ENCODE data around the gene KIAA0408. TPM values are rescaled to one million over a fixed set of nuclear protein-coding genes. Genes with fewer than 3 reads are reported as not detected.

KIAA0408 gene
- total RNA-seq, 1 experiment from 2014 or later: 0.25 TPM

- H3K9ac ChIP-seq (ENCODE audit: low read length): no peak overlapping the region
- BruUV-seq (replicated peaks): no TSS peak
- intact Hi-C loops (cut with micrococcal nuclease): no loop called here
- no peaks in the 10 kb centered on the region for H3K9me3 ChIP-seq (ENCODE audit: control insufficient read depth in 1 of 2, insufficient read depth in 1 of 2, low read depth in 1 of 2, low read length in 2 of 2)
- H3K27ac ChIP-seq (ENCODE audit: low read depth, low read length): no peak overlapping the region
- H3K27me3 ChIP-seq (ENCODE audit: insufficient read depth, low read length): no peaks in the 10 kb centered on the region
- H2AFZ ChIP-seq (ENCODE audit: low read depth, low read length, poor library complexity, severe bottlenecking): no peak overlapping the region
- no peak overlapping the region for H3K4me3 ChIP-seq (replicated peaks in 1 of 2; ENCODE audit: low read depth in 1 of 2, low read length in 2 of 2)
- H4K20me1 ChIP-seq (ENCODE audit: insufficient read depth): no peaks in the 10 kb centered on the region
- H3K79me2 ChIP-seq (ENCODE audit: insufficient read depth, low read length): no peaks in the 10 kb centered on the region
- RAD21 ChIA-PET (ENCODE audit: low non-redundant PET in 1 of 2, low total read pairs in 2 of 2, uncharacterized antibody in 2 of 2, unreplicated experiment in 2 of 2): no interaction called here
- CTCF ChIA-PET: no interaction called here
- TF ChIP-seq, protein P1, sequence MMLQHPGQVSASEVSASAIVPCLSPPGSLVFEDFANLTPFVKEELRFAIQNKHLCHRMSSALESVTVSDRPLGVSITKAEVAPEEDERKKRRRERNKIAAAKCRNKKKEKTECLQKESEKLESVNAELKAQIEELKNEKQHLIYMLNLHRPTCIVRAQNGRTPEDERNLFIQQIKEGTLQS (IDR thresholded peaks at IDR 0.05): no peak
- no peak for TF ChIP-seq RAD21 (IDR thresholded peaks at IDR 0.05; ENCODE audit: low read depth)
- TF ChIP-seq CEBPB (IDR thresholded peaks at IDR 0.05; ENCODE audit: low read depth): no peak
- TF ChIP-seq EGR1 (IDR thresholded peaks at IDR 0.05; ENCODE audit: low read depth): no peak
- no peak for TF ChIP-seq MAX (IDR thresholded peaks at IDR 0.05)
- TF ChIP-seq SIN3A (IDR thresholded peaks at IDR 0.05; ENCODE audit: low read depth): no peak
- TF ChIP-seq POLR2A (IDR thresholded peaks at IDR 0.05; ENCODE audit: borderline replicate concordance, extremely low read depth, insufficient read depth, insufficient read length): no peak
- TF ChIP-seq, protein P2, sequence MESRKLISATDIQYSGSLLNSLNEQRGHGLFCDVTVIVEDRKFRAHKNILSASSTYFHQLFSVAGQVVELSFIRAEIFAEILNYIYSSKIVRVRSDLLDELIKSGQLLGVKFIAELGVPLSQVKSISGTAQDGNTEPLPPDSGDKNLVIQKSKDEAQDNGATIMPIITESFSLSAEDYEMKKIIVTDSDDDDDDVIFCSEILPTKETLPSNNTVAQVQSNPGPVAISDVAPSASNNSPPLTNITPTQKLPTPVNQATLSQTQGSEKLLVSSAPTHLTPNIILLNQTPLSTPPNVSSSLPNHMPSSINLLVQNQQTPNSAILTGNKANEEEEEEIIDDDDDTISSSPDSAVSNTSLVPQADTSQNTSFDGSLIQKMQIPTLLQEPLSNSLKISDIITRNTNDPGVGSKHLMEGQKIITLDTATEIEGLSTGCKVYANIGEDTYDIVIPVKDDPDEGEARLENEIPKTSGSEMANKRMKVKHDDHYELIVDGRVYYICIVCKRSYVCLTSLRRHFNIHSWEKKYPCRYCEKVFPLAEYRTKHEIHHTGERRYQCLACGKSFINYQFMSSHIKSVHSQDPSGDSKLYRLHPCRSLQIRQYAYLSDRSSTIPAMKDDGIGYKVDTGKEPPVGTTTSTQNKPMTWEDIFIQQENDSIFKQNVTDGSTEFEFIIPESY (IDR thresholded peaks at IDR 0.05; ENCODE audit: extremely low read depth, insufficient replicate concordance, low read length): no peak
- no peak for TF ChIP-seq ZNF274 (IDR thresholded peaks at IDR 0.05; ENCODE audit: low read depth, low read length)
- TF ChIP-seq JUND (IDR thresholded peaks at IDR 0.05): no peak
- no peak for TF ChIP-seq CBX3 (IDR thresholded peaks at IDR 0.05; ENCODE audit: low read depth)
- TF ChIP-seq POLR2AphosphoS5 (IDR thresholded peaks at IDR 0.05; ENCODE audit: low read depth, low read length): no peak
- no peak for TF ChIP-seq SP1 (IDR thresholded peaks at IDR 0.05; ENCODE audit: low read depth)
- H3K36me3 ChIP-seq (ENCODE audit: control insufficient read depth in 1 of 2, insufficient read depth in 2 of 2, low read length in 2 of 2): no peaks in the 10 kb centered on the region
- ATAC-seq (no peak), DNase-seq (ENCODE audit: low read depth, low spot score) (no peak)
- no peak overlapping the region for H3K4me2 ChIP-seq (ENCODE audit: low read length)
- H3K4me1 ChIP-seq (ENCODE audit: control insufficient read depth in 1 of 2, insufficient read depth in 2 of 2, low read length in 2 of 2): no peaks in the 10 kb centered on the region; a peak in 1 of 4 replicates
- no peaks in the 10 kb centered on the region for H3K9me2 ChIP-seq (ENCODE audit: insufficient read depth)
- POLR2A ChIA-PET: no interaction called here
These were observed 30.1 kb upstream of the KIAA0408 start for GRCh38 chr6:127489248-127489647.
